Measurements from ENCODE around the gene MMP1. TPM values are rescaled to one million over a fixed set of nuclear protein-coding genes. Genes with fewer than 3 reads are reported as not detected.

MMP1 gene
- total and polyA plus RNA-seq, 2 of the 13 experiments (the other 11 are each of a cell fraction or from before 2014, with no cell fraction given): 0.09 to 0.21 TPM

GRCh38 chr11:102770191-102770590, 27.8 kb downstream of the MMP1 start:
- ATAC-seq: no peak
- DNase-seq (ENCODE audit: low spot score): no peak

More at GRCh38 chr11:102770191-102770590, 27.8 kb downstream of the MMP1 start:
- H3K9ac ChIP-seq (ENCODE audit: insufficient read depth, low read depth, low read length): no peak overlapping the region
- H3K36me3 ChIP-seq (replicated peaks in 1 of 2; ENCODE audit: control insufficient read depth in 1 of 2, insufficient read depth in 2 of 2, low read length in 2 of 2): no peaks in the 10 kb centered on the region
- H3K27ac ChIP-seq (ENCODE audit: extremely low read length, insufficient read depth, low read length): no peak overlapping the region
- intact Hi-C loops (cut with micrococcal nuclease; ENCODE audit: unreplicated experiment): no loop called here
- H2AFZ ChIP-seq (ENCODE audit: low read length): no peak overlapping the region
- ChIA-PET POLR2A (no interaction called here), CTCF (ENCODE audit: low intra/inter-chr PET ratio, low total read pairs) (no interaction called here)
- in situ Hi-C loops (cut with HindIII; ENCODE audit: extremely low pct_ligation_motif_present, low pct_unique_long_range_greater_than_20kb): no loop called here
- H4K20me1 ChIP-seq (ENCODE audit: insufficient read depth, low read length): no peaks in the 10 kb centered on the region
- no peaks in the 10 kb centered on the region for H3K79me2 ChIP-seq (ENCODE audit: insufficient read depth, low read length)
- no peak for FAIRE-seq
- H3K4me1 ChIP-seq (ENCODE audit: insufficient read depth, low read length): no peaks in the 10 kb centered on the region
- H3K4me2 ChIP-seq (ENCODE audit: low read depth, low read length): no peak overlapping the region
- H3K27me3 ChIP-seq (ENCODE audit: control insufficient read depth in 1 of 2, insufficient read depth in 2 of 2, low read length in 2 of 2): peaks cover 0 to 10% of the 10 kb centered on the region in 2 experiments; a peak in 2 of 5 replicates
- TF ChIP-seq GATAD1 (CRISPR knock-in tag; IDR thresholded peaks at IDR 0.05) (no peak), FOXK1 (CRISPR knock-in tag; IDR thresholded peaks at IDR 0.05; ENCODE audit: borderline replicate concordance, low read depth) (no peak), KDM5A (IDR thresholded peaks at IDR 0.05; ENCODE audit: borderline replicate concordance, low read length) (no peak), E2F5 (CRISPR knock-in tag; conservative IDR thresholded peaks at IDR 0.05) (no peak), ZNF891 (CRISPR knock-in tag; IDR thresholded peaks at IDR 0.05) (no peak), UBTF (CRISPR knock-in tag; IDR thresholded peaks at IDR 0.05) (no peak), FOXP4 (CRISPR knock-in tag; IDR thresholded peaks at IDR 0.05) (no peak), TFE3 (CRISPR knock-in tag; IDR thresholded peaks at IDR 0.05) (no peak), ETV6 (CRISPR knock-in tag; conservative IDR thresholded peaks at IDR 0.05) (no peak), ZBTB46 (CRISPR knock-in tag; IDR thresholded peaks at IDR 0.05; ENCODE audit: borderline replicate concordance) (no peak), GRHL1 (CRISPR knock-in tag; conservative IDR thresholded peaks at IDR 0.05) (no peak), TCF7L2 (IDR thresholded peaks at IDR 0.05; ENCODE audit: low read depth, low read length) (no peak), AHR (CRISPR knock-in tag; IDR thresholded peaks at IDR 0.05) (no peak), TMF1 (CRISPR knock-in tag; IDR thresholded peaks at IDR 0.05; ENCODE audit: low read depth) (no peak), POLR2AphosphoS2 (IDR thresholded peaks at IDR 0.05; ENCODE audit: low read depth, low read length) (no peak), TOPORS (CRISPR knock-in tag; IDR thresholded peaks at IDR 0.05) (no peak)
- no peaks in the 10 kb centered on the region for H3K9me3 ChIP-seq (ENCODE audit: low read length)
- no TSS peak for BruUV-seq (replicated peaks)
- no peak overlapping the region for H3K4me3 ChIP-seq (replicated peaks in 1 of 3; ENCODE audit: insufficient read depth in 1 of 3, low read depth in 2 of 3, low read length in 3 of 3)

Measured in HepG2 (cell line).